CD4-positive, alpha-beta T cell treated with Interleukin-17A for 1 hour (primary cell): Measurements from ENCODE around the gene LPIN1.
"Not testable (repeated sequence)": the region's sequence is repeated elsewhere in the genome, so short reads cannot be mapped to it uniquely, and the experiment has no call there.

ENCODE experiments used
- DNase-seq: peaks from one replicate; pipeline ENCODE4 v3.0.0-alpha.2; 2020

The LPIN1 gene

GRCh38 chr2:11786592-11786991 is 40.2 kb downstream of the LPIN1 start:
- DNase-seq: no peak

DNA sequence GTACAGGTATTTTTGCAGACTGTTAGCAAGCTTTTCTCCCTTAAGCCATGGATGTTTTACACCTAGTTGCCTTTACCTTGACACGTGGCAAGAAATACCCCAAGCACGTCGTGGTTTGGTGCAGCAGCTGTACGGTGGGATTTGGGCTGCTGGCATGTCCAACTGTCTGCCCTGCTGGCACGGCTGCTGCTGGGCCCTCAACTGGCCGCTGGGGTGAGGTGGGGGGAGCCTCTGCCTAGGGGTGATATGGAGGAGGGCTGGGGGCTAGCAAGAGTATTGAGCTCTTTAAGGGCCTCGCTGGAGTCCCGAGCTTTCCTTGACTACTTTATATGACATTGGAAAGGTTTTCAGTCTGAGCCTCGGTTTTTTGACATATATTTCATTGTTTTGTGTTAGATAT is 41.6 kb downstream of the LPIN1 start:
- no peak for DNase-seq

GRCh38 chr2:11788461-11789124 is 42.2 kb downstream of the LPIN1 start:
- DNase-seq: no peak

DNA sequence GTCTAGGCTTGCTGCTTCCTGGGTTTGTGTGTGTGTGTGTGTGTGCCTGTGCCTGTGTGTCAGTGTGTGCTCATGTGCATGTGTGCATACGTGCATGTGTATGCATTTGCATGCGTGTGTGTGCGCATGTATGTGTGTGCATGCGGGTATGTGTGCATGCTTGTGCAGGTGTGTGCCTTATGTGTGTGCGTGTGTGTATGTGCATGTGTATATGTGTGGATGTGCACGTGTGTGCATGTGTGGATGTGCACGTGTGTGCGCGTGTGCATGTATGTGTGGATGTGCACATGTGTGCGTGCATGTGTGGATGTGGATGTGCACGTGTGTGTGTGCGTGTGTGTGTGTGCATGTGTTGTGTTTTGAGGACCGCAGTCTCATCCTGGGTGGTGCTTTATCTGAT is 42.8 kb downstream of the LPIN1 start:
- DNase-seq: no peak

DNA sequence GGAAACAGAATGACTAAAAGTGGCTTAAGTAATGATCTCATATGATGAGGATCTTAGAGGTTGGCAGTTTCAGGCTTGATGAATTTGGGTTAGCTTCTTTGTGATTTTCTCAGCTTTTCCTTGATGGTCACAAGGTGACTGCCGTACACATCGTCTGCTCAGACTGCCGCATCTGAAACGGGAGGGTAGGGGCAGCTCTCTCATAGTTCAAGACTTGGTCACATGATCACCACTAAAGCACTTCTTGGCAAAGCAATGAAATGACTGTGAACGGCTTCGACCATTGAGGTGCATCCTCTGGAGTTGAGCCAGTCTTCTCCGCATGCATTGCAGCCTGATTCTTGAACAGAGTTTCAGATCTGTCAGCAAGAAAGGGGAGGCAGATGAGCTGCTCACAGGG is 43.8 kb downstream of the LPIN1 start:
- no peak for DNase-seq

DNA sequence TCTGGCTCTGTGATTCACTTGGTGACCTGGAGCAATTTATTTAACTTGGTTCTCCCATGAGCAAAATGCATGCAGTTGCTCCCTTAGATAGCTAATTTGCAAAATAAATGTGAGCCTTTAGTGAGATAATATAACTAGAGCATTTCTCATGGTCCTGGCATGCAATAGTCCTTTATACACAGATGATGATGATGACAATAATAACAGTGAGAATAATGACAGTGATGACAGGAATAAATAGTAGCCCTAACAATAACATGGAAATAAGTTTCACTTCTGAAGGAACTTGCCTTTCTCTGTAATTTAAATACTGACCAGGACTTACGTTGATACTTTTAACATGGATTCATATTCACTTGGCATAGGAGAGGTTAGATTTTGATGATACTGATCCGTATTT is 49.2 kb downstream of the LPIN1 start:
- DNase-seq: no peak

DNA sequence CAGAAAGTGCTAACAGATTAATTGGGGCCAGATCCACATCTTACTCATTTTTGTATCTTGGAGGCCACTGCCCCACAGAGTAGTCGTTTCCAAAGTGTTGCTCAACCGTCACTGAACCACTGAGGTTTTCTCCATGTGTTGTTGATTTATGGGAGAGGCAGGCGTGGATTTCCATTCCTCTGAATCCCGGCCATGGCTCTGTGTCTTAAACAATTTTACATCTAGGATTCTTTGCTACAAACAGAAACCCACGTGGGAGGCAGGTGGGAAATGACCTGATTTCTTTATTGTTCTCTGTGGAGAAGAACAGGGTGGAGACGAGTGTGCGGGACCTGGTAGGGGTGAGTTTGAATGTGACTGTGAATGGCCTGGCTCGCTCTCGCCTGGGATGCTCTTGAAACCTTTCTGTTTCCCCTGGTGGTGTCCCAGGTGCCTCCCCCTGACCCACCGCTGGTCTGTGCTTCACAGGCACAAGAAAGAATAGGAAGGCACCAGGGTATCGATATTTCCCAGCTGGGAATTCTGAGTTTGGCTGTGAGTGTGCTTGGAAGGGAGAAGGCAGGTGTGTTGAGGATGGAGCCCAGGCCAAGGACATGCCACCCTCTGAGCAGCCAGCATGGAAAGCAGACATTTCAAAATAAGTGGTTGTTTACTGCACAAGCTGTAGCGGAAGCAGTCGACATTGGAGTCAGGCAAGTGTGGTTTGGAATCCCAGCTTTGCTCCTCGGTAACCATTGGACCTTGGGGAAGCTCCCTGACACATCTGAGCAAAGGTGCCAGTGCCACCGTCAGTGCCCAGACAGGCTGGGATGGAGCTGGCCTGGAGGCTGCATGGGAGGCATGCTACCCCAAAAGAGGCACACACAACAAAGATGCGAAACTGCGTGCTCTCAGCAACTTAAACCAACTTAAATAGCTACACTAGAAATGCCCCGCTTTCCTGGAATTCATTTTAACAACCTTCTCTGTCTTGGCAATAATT is 50.0 kb downstream of the LPIN1 start:
- DNase-seq: no peak

GRCh38 chr2:11797846-11798245 is 51.4 kb downstream of the LPIN1 start:
- no peak for DNase-seq

- no peak for DNase-seq
Measured at GRCh38 chr2:11798701-11799435, 52.4 kb downstream of the LPIN1 start.

- DNase-seq: no peak
Measured at GRCh38 chr2:11799826-11800225, 53.4 kb downstream of the LPIN1 start.

DNA sequence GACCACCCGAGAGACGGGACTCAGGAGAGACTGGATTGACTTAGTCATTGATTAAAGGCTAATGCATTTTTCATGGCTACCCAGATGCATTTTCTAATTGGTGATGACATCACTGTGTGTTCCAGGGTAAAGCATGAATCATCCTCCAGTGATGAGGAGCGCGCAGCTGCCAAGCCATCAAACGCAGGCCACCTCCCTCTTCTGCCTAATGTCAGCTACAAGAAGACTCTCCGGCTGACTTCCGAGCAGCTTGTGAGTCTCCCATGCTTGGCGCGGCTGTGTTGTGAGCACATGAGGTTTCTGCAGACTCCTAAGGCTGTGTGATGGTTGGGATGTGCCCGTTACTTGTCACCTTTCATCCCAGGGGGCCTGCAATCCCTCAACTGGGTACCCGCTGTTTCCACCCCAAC is 56.4 kb downstream of the LPIN1 start:
- no peak for DNase-seq

- no peak for DNase-seq
Measured at GRCh38 chr2:11805024-11805423, 58.6 kb downstream of the LPIN1 start.

GRCh38 chr2:11805920-11806319 is 59.5 kb downstream of the LPIN1 start:
- DNase-seq: no peak

DNA sequence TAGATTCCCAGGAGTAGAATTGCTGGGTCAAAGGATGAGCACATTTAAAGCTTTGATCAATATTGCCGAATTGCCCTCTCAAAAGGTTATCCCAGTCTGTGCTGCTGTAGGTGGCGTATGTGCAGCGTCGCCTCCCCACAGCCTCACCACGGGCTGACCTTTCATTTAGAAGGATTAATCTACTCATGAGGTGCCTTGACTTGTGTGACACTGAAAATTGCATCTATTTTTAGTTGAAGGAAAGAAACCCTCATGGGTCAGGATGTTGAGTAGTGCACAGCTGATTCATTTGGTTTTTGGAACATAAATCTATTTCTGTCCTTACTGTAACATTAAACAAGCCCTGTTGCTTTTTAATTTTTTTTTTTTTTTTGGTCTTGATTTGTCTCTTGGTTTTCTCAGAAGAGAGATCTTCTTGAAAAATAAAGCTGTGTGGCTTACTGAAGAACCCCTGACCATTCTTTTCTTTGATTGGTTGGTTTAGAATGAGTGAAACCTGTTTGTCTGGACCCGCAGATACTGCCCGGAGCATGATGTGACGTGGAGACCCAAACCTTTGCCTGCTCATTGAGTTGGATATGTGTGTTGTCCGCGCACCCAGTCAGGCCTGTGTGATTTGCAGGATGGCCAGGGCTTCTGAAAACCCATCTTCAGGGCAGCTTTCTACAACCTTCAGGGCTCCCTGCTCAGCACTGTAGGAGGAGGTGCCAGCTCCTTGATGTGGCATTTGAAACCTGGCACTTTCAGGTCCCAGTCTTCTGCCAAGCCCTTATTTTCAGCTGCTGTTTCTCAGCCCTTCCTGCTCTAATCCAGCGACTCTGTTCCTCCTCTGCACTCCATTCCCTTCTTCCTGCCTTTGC is 61.0 kb downstream of the LPIN1 start:
- no peak for DNase-seq

- DNase-seq: no peak
Measured at GRCh38 chr2:11808016-11808400, 61.6 kb downstream of the LPIN1 start.

- DNase-seq: no peak
Measured at GRCh38 chr2:11809586-11810236, 63.3 kb downstream of the LPIN1 start.

DNA sequence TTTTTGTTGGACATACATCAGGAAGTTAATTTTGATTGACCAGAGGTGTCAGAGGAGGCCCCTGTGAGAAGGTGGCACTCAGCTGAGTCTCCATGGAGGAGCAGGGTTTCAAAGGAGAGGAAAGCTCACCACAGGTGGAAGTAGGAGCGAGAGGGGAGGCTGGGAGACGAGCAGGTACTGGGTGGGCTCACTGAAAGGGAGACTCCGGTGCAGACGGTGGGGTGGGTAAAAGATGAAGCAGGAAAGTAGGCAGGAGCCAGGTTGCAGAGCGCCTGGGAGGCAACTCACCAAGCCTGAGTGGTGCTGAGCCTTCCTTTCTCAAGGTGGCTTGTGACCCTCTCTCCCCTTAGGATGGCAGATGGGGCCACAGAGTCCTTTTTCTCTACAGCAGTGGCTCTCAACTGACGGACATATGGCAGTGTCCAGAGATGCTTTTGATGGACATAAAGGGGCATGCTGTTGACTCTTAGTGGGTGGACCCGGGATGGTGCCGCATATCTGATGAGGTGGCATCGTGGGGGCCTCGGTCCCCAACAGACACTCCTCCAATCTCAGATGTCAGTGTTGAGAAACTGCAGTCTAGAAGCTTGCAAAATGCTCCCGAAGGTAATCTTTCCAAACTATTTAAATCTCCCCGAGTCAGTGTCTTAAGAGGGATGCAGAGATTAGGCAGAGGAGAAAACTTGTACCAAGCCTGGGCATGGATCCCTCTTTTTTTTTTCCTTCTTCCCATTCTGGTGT is 64.0 kb downstream of the LPIN1 start:
- no peak for DNase-seq

DNA sequence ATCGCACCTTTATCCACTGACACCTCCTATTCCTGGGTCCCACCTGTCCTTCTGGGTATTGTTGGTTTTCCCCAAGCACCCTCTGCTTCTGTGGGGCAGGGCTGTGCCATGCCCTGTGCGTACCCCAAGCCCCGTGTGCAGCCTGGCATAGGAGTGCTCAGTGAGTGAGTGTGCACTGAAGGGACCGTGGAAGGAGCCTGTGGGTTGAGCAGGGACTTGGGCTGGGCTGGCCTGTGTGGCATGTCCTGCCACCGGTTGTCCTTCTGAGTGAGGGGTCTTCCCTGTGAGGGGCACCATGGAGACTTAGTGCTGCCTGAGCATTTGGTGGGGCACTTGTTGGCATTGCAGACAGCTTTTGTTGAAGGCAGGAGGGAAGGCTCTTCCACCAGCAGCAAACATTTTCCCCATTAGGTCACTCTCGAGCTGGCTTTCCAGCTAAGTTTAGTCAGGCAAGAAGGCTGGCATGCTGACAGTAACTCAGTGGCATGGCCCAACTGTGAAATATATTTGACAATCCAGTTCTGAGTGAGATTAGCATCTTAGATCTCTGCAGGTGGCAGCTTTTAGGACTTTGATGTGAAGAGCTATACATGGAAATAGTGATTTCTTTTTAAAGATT is 64.7 kb downstream of the LPIN1 start:
- no peak for DNase-seq

- no peak for DNase-seq
Measured at GRCh38 chr2:11812466-11813248, 66.2 kb downstream of the LPIN1 start.

DNA sequence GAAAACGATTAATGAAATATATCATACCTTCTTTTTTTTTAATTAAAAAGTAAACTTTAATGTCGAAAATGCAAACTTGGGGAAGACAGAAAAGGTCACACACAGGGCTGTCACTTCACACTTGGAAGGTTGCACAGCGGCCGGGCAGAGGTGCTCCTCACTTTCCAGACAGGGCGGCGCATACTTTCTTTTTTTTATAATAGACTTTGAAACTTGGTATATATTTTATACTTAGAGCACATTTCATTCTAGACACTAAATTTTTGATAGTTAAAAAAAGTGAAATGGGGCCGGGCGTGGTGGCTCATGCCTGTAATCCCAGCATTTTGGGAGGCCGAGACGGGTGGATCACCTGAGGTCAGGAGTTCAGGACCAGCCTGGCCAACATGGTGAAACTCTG is 66.9 kb downstream of the LPIN1 start:
- DNase-seq: not testable (repeated sequence)
